Measurements from ENCODE around the gene C1orf74.

The C1orf74 gene

GRCh38 chr1:209770636-209771415, 13.5 kb downstream of the C1orf74 start:
- DNase-seq (ENCODE audit: low read depth): no peak

GRCh38 chr1:209769971-209770370, 14.4 kb downstream of the C1orf74 start:
- DNase-seq (ENCODE audit: low read depth): no peak

- DNase-seq (ENCODE audit: low read depth): peak; percentile 63
Observed at GRCh38 chr1:209769171-209769904, 15.0 kb downstream of the C1orf74 start.

GRCh38 chr1:209768354-209768774, 16.0 kb downstream of the C1orf74 start:
- peak; percentile 68 for DNase-seq (ENCODE audit: low read depth)

GRCh38 chr1:209767706-209768105, 16.7 kb downstream of the C1orf74 start:
- DNase-seq (ENCODE audit: low read depth): no peak

- no peak for DNase-seq (ENCODE audit: low read depth)
Observed at GRCh38 chr1:209767096-209767495, 17.3 kb downstream of the C1orf74 start.

GRCh38 chr1:209766051-209766450, 18.3 kb downstream of the C1orf74 start:
- DNase-seq (ENCODE audit: low read depth): no peak

- DNase-seq (ENCODE audit: low read depth): no peak
Observed at GRCh38 chr1:209761011-209761635, 23.2 kb downstream of the C1orf74 start.

GRCh38 chr1:209759829-209760359, 24.5 kb downstream of the C1orf74 start:
- DNase-seq (ENCODE audit: low read depth): no peak

- DNase-seq (ENCODE audit: low read depth): no peak
Observed at GRCh38 chr1:209758400-209758799, 26.0 kb downstream of the C1orf74 start.

GRCh38 chr1:209756615-209757445, 27.5 kb downstream of the C1orf74 start:
- no peak for DNase-seq (ENCODE audit: low read depth)

- DNase-seq (ENCODE audit: low read depth): peak; percentile 55
Observed at GRCh38 chr1:209755926-209756614, 28.3 kb downstream of the C1orf74 start, which contains the start of gene TRAF3IP3. TSS of gene TRAF3IP3 (plus strand) at chr1:209756053. CDS start at chr1:209760040, 3,987 bp downstream.

GRCh38 chr1:209755256-209755655, 29.1 kb downstream of the C1orf74 start:
- no peak for DNase-seq (ENCODE audit: low read depth)

- no peak for DNase-seq (ENCODE audit: low read depth)
Observed at GRCh38 chr1:209752890-209753289, 31.5 kb downstream of the C1orf74 start.

GRCh38 chr1:209751627-209752231, 32.6 kb downstream of the C1orf74 start:
- no peak for DNase-seq (ENCODE audit: low read depth)

GRCh38 chr1:209749670-209750323, 34.6 kb downstream of the C1orf74 start:
- no peak for DNase-seq (ENCODE audit: low read depth)

GRCh38 chr1:209749205-209749604, 35.2 kb downstream of the C1orf74 start:
- DNase-seq (ENCODE audit: low read depth): no peak

- DNase-seq (ENCODE audit: low read depth): no peak
Observed at GRCh38 chr1:209748620-209749019, 35.7 kb downstream of the C1orf74 start.

GRCh38 chr1:209747580-209748262, 36.6 kb downstream of the C1orf74 start:
- peak; percentile 60 for DNase-seq (ENCODE audit: low read depth)

Measured in stimulated activated CD4-positive, alpha-beta T cell treated with anti-CD3 and anti-CD28 coated beads, Interleukin-2, amount 100 ng/mL, for 4 hours (primary cell).